ENCODE measurements around the gene MAP3K5.

The MAP3K5 gene

GRCh38 chr6:136723780-136724179, 68.5 kb downstream of the MAP3K5 start:
- Histone ChIP-seq H3K4me1 (peaks cover 0 to 23% (median under 1%) of the 10 kb centered on the region in 4 donors), H3K27ac (no peak overlapping the region), H3K27me3 (no peaks in the 10 kb centered on the region), H3K36me3 (no peaks in the 10 kb centered on the region), H3K4me3 (no peak overlapping the region), H3K9me3 (peaks cover 0 to 7% (median 0%) of the 10 kb centered on the region in 3 donors)
- no peak for DNase-seq
- no peak for TF ChIP-seq CTCF (IDR thresholded peaks at IDR 0.05)
- intact Hi-C loops (cut with DNase I; ENCODE audit: low total_unique reads), result no loop called here

GRCh38 chr6:136721467-136721866, 70.8 kb downstream of the MAP3K5 start:
- no peak overlapping the region for H3K4me3 ChIP-seq
- intact Hi-C loops (cut with DNase I; ENCODE audit: low total_unique reads), result no loop called here
- H3K27ac ChIP-seq, result no peak overlapping the region
- H3K27me3 ChIP-seq, result no peaks in the 10 kb centered on the region
- no peaks in the 10 kb centered on the region for H3K36me3 ChIP-seq
- H3K4me1 ChIP-seq, result peaks cover 0 to 44% (median 2%) of the 10 kb centered on the region in 4 donors
- no peak for DNase-seq
- TF ChIP-seq CTCF (IDR thresholded peaks at IDR 0.05), result no peak
- H3K9me3 ChIP-seq, result peaks cover 0 to 7% (median 0%) of the 10 kb centered on the region in 3 donors

- DNase-seq, result no peak
- Histone ChIP-seq H3K27me3 (no peaks in the 10 kb centered on the region), H3K9me3 (peaks cover 0 to 7% (median 0%) of the 10 kb centered on the region in 3 donors), H3K4me3 (no peak overlapping the region), H3K4me1 (peaks cover 0 to 49% (median 2%) of the 10 kb centered on the region in 4 donors), H3K27ac (no peak overlapping the region), H3K36me3 (no peaks in the 10 kb centered on the region)
- TF ChIP-seq CTCF (IDR thresholded peaks at IDR 0.05), result no peak
- intact Hi-C loops (cut with DNase I; ENCODE audit: low total_unique reads), result no loop called here
Observed at GRCh38 chr6:136720045-136720770, 72.1 kb downstream of the MAP3K5 start.

- intact Hi-C loops (cut with DNase I; ENCODE audit: low total_unique reads), result no loop called here
- no peak overlapping the region for H3K27ac ChIP-seq
- no peak for TF ChIP-seq CTCF (IDR thresholded peaks at IDR 0.05)
- no peaks in the 10 kb centered on the region for H3K27me3 ChIP-seq
- H3K9me3 ChIP-seq, result peaks cover 0 to 7% (median 0%) of the 10 kb centered on the region in 3 donors
- peaks cover 0 to 49% (median 2%) of the 10 kb centered on the region in 4 donors for H3K4me1 ChIP-seq
- H3K4me3 ChIP-seq, result no peak overlapping the region
- no peaks in the 10 kb centered on the region for H3K36me3 ChIP-seq
- DNase-seq, result no peak
Observed at GRCh38 chr6:136719280-136720044, 72.8 kb downstream of the MAP3K5 start.

GRCh38 chr6:136718476-136718875, 73.8 kb downstream of the MAP3K5 start:
- no peaks in the 10 kb centered on the region for H3K27me3 ChIP-seq
- no peak for DNase-seq
- intact Hi-C loops (cut with DNase I; ENCODE audit: low total_unique reads), result no loop called here
- H3K36me3 ChIP-seq, result no peaks in the 10 kb centered on the region
- H3K4me3 ChIP-seq, result no peak overlapping the region
- H3K27ac ChIP-seq, result peak overlapping the region; percentile 49 to 52
- peaks cover 0 to 39% (median 2%) of the 10 kb centered on the region in 4 donors for H3K4me1 ChIP-seq
- TF ChIP-seq CTCF (IDR thresholded peaks at IDR 0.05), result no peak
- H3K9me3 ChIP-seq, result peaks cover 0 to 7% (median 0%) of the 10 kb centered on the region in 3 donors
